Skin epidermis (tissue), 12 donors: Measurements from ENCODE around the gene USH1G.
"Not testable (repeated sequence)": the region's sequence is repeated elsewhere in the genome, so short reads cannot be mapped to it uniquely, and the experiment has no call there.

ENCODE experiments used
- H3K27ac ChIP-seq, 21 experiments: fragments of 200-600 bp; sonication (generic) in 11 of 21; one replicate each; pipeline ENCODE4 v1.5.0; 2020; ENCODE audit warnings: mild to moderate bottlenecking in 3 of 21, inconsistent platforms in 2 of 21, moderate library complexity in 2 of 21
- H3K4me3 ChIP-seq, 7 experiments: fragments of 200-600 bp; sonication (generic) in 2 of 7; one replicate each; pipeline ENCODE4 v1.5.0; 2020; ENCODE audit warnings: inconsistent platforms in 2 of 7, mild to moderate bottlenecking in 2 of 7, moderate library complexity in 1 of 7

USH1G gene

GRCh38 chr17:74911423-74911822, 11.6 kb downstream of the USH1G start:
- not testable (repeated sequence) for H3K4me3 ChIP-seq, H3K27ac ChIP-seq

DNA sequence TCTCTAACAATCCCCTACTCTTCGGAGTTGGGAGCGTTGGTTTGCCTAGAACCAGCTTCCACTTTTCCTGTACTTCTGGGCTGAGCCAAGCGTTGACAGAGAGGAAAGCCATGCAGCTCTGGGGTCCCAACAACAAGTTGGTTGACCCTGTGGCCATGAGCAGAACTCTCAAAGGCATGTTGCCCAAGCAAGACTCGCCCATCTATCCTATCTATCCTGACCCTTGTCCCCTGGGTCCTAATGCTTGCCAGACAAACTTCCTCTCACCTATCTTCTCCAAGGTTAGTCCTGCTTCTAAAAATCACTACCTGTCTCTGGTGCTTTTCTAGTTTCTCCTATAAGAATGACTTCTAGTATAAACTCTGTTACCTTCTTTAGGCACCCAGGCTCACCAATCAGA, 14.0 kb downstream of the USH1G start:
- not testable (repeated sequence) for H3K27ac ChIP-seq, H3K4me3 ChIP-seq

GRCh38 chr17:74907012-74907411, 16.0 kb downstream of the USH1G start:
- peak overlapping the region in 4 of 21 experiments; percentile 13 to 58 (median 36) for H3K27ac ChIP-seq

GRCh38 chr17:74906214-74906793, 16.8 kb downstream of the USH1G start:
- not testable (repeated sequence) for H3K4me3 ChIP-seq, H3K27ac ChIP-seq

More at GRCh38 chr17:74907012-74907411, 16.0 kb downstream of the USH1G start:
- no peak overlapping the region for H3K4me3 ChIP-seq

GRCh38 chr17:74904687-74905409, 18.2 kb downstream of the USH1G start:
- no peak overlapping the region for H3K27ac ChIP-seq
- H3K4me3 ChIP-seq = no peak overlapping the region

GRCh38 chr17:74903671-74904070, 19.4 kb downstream of the USH1G start:
- Histone ChIP-seq H3K27ac (no peak overlapping the region), H3K4me3 (no peak overlapping the region)

GRCh38 chr17:74903034-74903433, 20.0 kb downstream of the USH1G start:
- Histone ChIP-seq H3K4me3 (no peak overlapping the region), H3K27ac (no peak overlapping the region)

DNA sequence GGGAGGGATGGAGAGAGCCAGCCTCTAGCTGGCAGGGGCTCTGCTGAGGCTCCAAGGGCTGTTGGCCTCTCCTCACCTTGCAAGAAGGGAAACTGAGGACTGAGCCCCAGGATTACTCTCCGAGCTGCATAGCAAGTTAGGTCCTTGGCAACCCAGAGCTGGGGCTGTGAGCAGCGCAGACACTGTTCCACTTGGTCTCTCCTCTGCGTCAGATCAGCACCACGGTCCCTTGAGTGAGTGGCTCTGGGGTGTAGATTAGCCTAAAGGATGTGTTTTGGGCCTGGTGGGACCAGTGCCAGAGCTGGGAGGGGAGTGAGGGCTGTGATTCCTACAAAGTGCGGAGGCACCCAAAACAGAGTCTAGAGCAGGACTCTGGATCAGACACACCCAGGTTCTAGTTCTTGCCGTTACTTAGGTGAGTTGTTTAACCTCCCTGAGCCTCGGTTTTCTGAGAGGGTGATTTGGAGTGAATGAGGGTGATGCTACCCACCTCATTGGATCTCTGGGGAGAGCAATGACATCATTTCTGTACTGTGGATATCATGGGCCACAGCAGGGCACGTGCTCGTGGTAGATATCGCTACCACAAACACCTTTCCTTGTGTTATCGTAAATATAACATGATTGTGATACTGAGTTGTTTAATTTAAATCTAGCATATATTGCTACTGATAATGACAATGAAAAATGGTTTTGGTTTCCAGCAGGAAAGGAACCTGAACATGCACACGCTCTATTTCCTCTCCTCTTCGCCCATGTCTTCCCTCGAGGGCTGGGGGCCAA, 21.5 kb downstream of the USH1G start:
- no peak overlapping the region for H3K27ac ChIP-seq
- H3K4me3 ChIP-seq = no peak overlapping the region

DNA sequence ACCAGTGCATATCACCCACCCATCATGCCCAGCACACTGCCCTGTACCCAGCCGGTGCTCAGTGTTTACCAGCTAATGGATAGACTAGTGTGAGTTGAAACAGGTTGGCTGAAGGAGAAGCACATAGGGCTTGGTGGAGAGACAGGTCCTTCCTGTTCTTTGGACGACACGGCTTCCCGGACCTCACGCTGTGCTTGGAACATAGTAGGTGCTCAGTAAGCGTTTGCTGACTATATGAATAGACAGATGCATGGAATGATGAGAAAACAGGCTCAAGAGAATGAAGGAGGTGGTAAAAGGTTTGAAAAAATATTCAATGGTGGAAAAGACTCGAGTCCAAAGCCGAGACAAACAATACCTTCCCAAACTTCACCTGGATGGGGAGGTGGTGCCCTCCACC, 22.8 kb downstream of the USH1G start:
- no peak overlapping the region for H3K4me3 ChIP-seq
- H3K27ac ChIP-seq = peak overlapping the region in 1 of 21 experiments; percentile 21

GRCh38 chr17:74898376-74898946, 24.6 kb downstream of the USH1G start:
- Histone ChIP-seq H3K27ac (no peak overlapping the region), H3K4me3 (no peak overlapping the region)

DNA sequence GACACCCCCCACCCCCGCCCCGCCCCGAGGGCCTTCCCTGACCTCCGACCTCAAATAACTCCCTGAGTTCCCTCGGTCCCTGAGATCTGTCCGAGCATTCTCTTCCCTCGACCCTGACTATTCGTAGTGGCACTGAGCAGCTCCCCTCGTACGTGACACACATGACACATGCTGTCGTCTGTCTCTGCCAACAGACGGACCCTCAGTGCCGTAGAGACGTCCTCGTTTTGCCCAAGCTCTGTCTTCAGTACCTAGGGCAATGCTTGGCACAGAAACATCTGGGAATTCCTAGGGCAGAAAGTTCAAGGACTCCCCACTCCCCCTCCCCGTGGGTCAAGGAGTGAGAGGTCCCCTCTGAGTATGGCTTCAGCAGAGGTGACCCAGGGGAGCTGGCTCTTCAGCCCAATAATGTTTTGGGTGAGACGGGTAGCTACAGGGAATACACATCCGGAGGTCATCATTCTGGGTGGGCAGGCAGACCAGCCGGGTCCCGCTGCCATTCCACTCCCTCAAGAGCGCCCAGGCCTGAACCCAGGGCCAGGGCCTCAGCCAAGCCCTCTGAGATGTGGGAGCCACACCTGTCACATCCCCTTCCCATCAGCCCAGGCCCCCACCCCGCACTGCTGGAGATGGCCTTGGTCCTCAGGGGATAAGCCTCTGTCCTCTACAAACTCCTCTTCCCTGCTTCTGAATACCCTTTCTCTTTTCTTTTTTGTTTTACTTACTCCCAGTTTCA, 29.0 kb downstream of the USH1G start:
- H3K27ac ChIP-seq = no peak overlapping the region
- H3K4me3 ChIP-seq = peak overlapping the region in 5 of 7 experiments; percentile 21 to 43 (median 32)

DNA sequence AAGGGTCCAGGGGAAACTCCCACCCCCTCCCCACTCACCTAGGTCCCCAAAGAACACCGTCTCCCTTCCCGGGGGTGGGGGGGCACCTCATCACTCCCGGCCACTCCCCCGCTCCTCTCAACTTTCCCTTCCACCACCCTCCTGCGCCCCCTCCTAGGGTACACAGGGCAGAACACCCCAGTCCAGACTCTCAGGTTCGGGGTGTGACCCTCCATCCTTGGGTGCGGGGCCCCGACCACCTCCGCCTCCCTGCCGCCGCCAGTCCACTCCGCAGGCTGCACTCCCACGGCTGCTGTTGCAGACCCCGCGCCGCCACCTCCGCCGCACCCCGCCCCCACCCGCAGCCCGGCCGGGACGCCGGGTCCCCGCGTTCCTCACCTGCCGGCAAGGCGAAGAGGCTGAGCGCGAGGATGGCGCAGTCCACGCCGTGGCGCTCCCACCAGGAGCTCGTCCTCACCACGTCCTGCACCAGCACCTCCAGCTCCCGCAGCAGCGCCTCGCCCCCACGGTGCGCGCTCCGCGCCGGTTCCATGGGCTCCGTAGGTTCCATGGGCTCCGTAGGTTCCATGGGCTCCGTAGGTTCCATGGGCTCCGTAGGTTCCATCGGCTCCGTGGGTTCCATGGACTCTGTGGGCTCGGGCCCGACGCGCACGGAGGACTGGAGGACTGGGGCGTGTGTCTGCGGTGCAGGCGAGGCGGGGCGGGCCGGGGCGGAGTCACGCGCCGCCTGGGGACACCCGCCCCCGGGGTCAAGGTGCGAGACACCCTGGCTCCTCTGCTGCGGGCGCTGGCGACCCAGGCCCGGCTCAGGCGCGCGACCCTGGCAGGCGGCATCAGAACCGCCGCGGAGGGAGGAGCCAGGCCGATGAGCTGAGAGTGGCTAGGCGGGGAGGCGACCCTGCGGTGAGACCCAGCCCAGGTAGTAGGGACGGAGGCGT, 29.8 kb downstream of the USH1G start, which contains the start of gene FADS6:
Gene FADS6 (minus strand): TSS at position 660 of the 938 bp plus-strand sequence. CDS start 38 bp downstream, at position 622.
- Histone ChIP-seq H3K4me3 (peak within 1 kb of the TSS in 5 of 7 experiments; percentile 21 to 43 (median 32)), H3K27ac (no peak within 1 kb of the TSS)

- Histone ChIP-seq H3K27ac (no peak overlapping the region), H3K4me3 (peak overlapping the region in 2 of 7 experiments; percentile 21 to 43)
Observed at GRCh38 chr17:74892013-74892841, 30.8 kb downstream of the USH1G start.

DNA sequence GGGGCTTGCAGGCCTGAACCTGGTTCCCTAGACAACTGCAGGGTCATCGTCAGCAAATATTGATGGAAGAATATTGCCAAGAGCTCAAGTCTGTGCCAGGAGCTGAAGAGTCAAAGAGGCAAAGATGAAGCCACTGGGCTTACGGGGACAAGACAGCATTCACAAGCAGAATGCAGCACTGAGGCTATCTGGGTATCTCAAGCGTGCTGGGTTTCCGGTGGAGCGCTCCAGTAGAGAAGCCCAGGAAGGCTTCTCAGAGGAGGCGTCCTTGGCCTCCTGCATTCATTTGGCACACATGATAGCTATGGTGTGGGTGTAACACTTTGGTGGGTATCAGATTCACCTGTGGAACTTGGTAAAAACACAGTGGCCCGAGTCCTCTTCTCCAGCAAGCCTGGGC, 32.5 kb downstream of the USH1G start:
- H3K27ac ChIP-seq = no peak overlapping the region
- H3K4me3 ChIP-seq = no peak overlapping the region

GRCh38 chr17:74888469-74888868, 34.6 kb downstream of the USH1G start:
- Histone ChIP-seq H3K4me3 (no peak overlapping the region), H3K27ac (no peak overlapping the region)

- H3K4me3 ChIP-seq = no peak overlapping the region
Observed at GRCh38 chr17:74883241-74883745, 39.8 kb downstream of the USH1G start.

GRCh38 chr17:74882517-74883240, 40.4 kb downstream of the USH1G start:
- Histone ChIP-seq H3K27ac (no peak overlapping the region), H3K4me3 (no peak overlapping the region)

More at GRCh38 chr17:74883241-74883745, 39.8 kb downstream of the USH1G start:
- no peak overlapping the region for H3K27ac ChIP-seq
